HG02884 (cell line): ENCODE data around the gene CYP19A1.
A peak's percentile ranks its signal among the peaks of the same experiment; 100 is the strongest.

Experiments used
- ATAC-seq: cut with Tn5 transposase; IDR thresholded peaks from one replicate; pipeline ENCODE4 v1.9.1; 2021; ENCODE audit warnings: mild to moderate bottlenecking, moderate library complexity; ENCODE audit not compliant: unreplicated experiment

CYP19A1 gene

GRCh38 chr15:51224428-51224827 lies 114.0 kb downstream of the CYP19A1 start:
- ATAC-seq: no peak

GRCh38 chr15:51223771-51224229 lies 114.6 kb downstream of the CYP19A1 start:
- ATAC-seq: no peak

GRCh38 chr15:51218299-51218938 lies 120.0 kb downstream of the CYP19A1 start:
- ATAC-seq: no peak

- no peak for ATAC-seq
Measured at GRCh38 chr15:51212909-51213308, 125.5 kb downstream of the CYP19A1 start.

- ATAC-seq: no peak
Measured at GRCh38 chr15:51212239-51212638, 126.2 kb downstream of the CYP19A1 start.

- no peak for ATAC-seq
Measured at GRCh38 chr15:51205050-51205975, 133.1 kb downstream of the CYP19A1 start.

GRCh38 chr15:51203797-51204196 lies 134.6 kb downstream of the CYP19A1 start:
- no peak for ATAC-seq

GRCh38 chr15:51202783-51203182 lies 135.6 kb downstream of the CYP19A1 start:
- no peak for ATAC-seq

- no peak for ATAC-seq
Measured at GRCh38 chr15:51201581-51201980, 136.8 kb downstream of the CYP19A1 start.

- no peak for ATAC-seq
Measured at GRCh38 chr15:51200792-51201191, 137.6 kb downstream of the CYP19A1 start.

- no peak for ATAC-seq
Measured at GRCh38 chr15:51199541-51199940, 138.9 kb downstream of the CYP19A1 start.

- no peak for ATAC-seq
Measured at GRCh38 chr15:51198701-51199232, 139.6 kb downstream of the CYP19A1 start.

GRCh38 chr15:51195459-51195858 lies 142.9 kb downstream of the CYP19A1 start:
- ATAC-seq: no peak

GRCh38 chr15:51193979-51194378 lies 144.4 kb downstream of the CYP19A1 start:
- ATAC-seq: no peak

- no peak for ATAC-seq
Measured at GRCh38 chr15:51193526-51193925, 144.9 kb downstream of the CYP19A1 start.

GRCh38 chr15:51192521-51193280 lies 145.7 kb downstream of the CYP19A1 start:
- peak; percentile 72 for ATAC-seq

GRCh38 chr15:51191766-51192165 lies 146.6 kb downstream of the CYP19A1 start:
- no peak for ATAC-seq

GRCh38 chr15:51191072-51191670 lies 147.2 kb downstream of the CYP19A1 start:
- no peak for ATAC-seq

GRCh38 chr15:51190424-51191068 lies 147.8 kb downstream of the CYP19A1 start:
- ATAC-seq: no peak
